ENCODE data around the gene ZBTB7C.

ZBTB7C gene

GRCh38 chr18:48244530-48244929 lies 164.7 kb downstream of the ZBTB7C start:
- no peak for DNase-seq

- DNase-seq = no peak
Observed at GRCh38 chr18:48238636-48239035, 170.5 kb downstream of the ZBTB7C start.

DNA sequence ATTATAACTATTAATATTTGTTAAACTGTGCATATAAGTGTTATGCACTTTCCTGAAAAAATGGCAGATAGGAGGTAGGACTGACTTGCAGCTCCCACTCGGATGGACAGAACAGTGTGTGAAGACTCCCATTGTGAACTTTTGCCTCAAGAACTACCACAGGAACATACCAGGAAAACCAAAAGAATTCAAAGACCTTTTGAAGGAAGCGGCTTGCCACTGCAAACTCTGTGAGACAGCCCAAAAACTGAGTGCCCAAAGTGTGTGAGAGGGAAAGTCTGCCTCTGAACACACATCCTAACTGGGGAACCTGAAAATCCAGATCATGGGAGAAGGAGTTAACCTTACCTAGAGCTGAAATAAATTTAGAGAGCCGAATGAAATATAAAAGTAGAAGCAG lies 171.0 kb downstream of the ZBTB7C start:
- no peak for DNase-seq

- DNase-seq = no peak
Observed at GRCh38 chr18:48236822-48237221, 172.4 kb downstream of the ZBTB7C start.

GRCh38 chr18:48230467-48231113 lies 178.6 kb downstream of the ZBTB7C start:
- DNase-seq = peak; percentile 64

DNA sequence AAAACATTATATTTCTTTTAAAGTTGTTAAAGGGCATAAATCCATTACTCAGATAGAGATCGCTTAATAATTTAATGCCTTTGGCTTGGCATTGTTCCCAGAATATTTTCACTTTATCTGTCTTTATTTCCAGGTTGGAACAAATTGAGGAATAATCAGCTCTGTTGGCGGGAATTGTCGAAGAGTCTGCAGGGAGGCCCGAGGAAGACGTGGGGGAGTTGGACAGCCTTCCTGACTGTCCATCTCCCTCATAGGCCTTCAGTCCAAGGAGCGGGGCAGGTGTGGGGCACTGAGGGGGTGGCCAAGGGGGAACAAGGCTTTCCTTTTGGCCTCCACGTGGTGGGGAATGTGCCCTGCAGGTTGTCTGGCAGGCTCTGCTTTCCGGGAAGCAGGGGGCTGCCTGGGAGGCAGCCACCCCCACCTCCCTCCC lies 179.6 kb downstream of the ZBTB7C start:
- DNase-seq = no peak

DNA sequence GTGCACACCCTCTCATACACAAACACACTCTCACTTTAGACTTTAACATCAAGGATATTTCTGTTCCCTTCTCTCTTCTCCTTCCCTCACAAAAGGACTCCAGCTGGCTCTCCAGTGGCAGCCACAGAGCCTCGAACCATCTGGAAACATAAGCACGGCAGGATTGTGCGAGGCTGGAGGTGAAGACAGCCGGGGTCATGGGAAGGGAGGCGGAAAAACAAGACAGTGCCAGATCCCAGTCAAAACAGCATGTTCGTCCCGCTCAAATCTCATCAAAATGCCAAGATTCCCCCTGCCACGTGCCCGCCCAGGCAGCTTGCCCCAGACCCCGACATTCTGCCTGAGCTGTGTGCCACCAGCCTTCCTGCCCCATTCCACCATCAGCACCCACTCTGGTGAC lies 180.3 kb downstream of the ZBTB7C start:
- no peak for DNase-seq

DNA sequence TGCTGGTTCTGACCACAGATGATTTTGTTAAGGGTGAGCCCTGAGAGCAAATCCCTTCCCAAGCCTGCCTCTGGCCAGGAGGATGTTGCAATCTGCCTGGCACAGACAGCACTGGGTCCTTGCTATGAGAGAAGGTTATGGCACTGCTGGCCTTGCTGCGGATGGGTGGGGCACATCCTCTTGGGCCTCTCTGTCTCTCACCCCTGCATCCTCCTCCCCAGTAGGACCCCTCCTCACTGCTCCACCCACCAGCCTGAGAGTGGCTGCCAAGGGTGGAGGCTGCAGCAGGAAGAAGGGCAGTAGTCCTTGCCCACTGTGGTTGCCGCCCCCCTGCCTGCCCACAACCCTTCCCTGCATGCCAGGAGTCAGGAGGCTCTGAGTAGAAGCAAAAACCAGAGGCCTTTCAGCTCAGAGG lies 180.9 kb downstream of the ZBTB7C start:
- DNase-seq = no peak

- DNase-seq = no peak
Observed at GRCh38 chr18:48227206-48227605, 182.0 kb downstream of the ZBTB7C start.

- no peak for DNase-seq
Observed at GRCh38 chr18:48226401-48226800, 182.8 kb downstream of the ZBTB7C start.

- peak; percentile 93 for DNase-seq
Observed at GRCh38 chr18:48222118-48222517, 187.1 kb downstream of the ZBTB7C start.

DNA sequence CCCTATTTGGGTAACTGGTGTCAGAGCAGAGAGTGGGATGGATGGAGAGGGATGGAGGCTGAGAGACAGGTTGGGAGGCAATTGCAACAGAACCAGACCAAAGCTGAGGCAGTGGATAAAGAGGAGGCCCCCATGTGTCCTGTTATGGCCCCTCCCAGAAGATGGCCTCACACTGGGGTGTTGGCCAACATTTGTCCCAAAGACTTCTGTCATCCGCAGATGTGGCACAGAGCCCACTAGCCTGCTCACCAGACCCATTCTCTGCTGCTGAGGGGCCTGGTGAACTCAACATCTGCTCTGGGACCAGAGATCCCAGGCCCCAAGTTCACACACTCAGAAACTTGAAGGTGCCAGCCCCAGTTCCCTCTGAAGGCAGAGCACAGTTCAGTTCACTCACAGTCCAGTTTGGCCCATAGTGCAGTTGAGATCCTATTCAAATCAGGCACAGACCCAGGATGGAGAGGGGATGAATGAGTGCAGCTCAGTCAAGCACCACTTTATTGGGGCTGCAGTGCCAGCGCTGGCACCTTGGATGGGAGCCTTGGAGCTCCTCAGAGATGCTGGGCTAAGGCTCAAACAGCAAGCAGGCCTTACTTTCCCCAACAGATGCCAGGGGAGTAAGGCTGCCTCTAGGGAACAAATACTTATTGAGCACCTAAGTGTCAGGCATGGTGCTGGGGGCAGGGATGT lies 189.2 kb downstream of the ZBTB7C start:
- no peak for DNase-seq

- DNase-seq = no peak
Observed at GRCh38 chr18:48219037-48219809, 190.0 kb downstream of the ZBTB7C start.

GRCh38 chr18:48218285-48219022 lies 190.7 kb downstream of the ZBTB7C start:
- DNase-seq = no peak

DNA sequence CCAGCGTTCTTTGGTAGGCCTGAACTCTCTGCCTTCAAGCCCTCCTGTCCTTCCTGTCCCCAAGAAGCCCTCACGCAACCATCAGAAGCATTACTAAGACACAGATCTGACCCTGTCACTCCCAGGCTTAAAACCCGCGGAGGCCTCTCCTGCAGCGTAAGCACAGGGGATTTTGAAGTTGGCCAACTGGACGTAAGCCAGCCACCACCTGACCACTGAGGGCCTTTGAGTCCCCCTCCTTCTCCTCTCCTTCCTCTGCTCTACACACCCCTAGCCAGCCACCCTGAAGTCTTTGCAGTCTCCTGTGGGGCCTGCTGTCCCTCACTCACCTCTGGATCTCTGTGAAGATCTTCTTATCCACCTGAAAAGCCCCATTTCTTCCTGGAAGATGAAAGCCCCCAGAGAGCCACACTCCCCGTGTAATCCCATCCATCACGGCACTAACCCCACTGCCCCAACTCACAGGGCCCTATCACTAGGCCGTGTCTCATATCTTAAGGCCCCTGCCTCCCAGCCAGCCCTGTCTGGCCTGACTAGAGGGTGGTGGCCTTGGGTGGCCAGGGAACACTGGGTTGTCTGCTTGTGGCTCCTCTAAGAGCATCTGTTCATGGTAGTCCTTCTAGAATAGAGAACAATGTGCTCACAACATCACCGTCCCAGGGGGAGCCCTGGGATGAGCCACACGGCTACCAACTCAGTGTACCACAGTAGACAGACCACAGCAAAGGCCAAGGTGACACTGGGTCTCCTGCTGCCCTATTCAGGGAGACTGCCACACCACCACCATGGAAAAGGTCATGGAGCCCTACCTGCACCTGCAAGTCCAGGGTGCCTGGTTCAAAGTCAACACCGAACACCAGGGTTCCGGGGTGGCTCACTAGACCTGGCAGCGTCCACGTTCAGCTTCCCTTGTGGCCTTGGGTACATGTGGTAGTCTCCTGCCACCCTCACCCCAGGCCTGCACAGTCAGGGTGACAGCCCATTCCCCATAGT lies 191.6 kb downstream of the ZBTB7C start:
- DNase-seq = no peak

DNA sequence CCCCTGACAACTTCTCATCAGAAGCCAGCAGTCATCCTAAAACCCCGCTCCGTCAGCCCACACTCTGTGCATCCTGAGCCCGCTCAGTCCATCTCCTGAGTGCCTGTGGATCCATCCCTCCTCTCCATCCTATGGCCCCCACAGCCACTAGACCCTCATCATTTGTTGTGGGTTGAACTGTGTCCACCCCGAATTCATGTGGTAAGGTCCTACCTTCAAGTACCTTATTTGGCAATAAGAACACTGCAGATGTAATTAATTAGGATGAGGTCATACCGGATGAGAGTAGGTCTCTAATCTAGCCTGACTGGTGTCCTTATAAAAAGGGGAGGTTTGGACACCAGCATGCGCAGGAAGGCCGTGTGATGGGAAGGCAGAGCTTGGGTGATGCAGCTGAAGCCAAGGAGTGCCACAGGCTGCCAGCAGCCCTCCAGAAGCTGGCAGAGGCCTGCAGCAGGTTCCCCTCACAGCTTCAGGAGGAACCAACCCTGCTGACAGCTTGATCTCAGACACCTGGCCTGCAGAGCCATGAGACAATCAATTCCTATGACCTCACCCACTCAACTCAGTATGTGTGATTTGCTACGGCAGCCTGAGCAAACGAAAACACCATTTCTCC lies 192.4 kb downstream of the ZBTB7C start:
- peak; percentile 95 for DNase-seq

GRCh38 chr18:48215876-48216638 lies 193.1 kb downstream of the ZBTB7C start:
- DNase-seq = no peak

DNA sequence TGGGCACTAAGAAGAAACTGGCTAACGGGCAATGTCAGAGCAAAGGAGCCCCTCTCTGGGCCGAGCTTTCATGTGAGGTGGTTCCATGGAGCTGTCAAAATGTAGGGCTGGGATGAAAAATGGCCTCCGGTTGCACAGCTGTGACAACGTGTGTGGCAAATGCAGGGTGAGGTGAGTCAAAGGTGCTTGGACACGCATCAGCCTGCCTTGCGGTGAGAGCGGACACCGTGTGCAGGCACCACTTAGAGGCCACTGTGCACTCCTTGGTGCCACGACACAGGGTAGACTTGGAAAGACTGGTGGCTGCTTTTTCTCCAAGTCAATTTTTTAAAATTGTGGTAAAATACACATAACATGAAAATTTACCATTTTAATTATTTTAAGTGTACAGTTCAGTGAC lies 195.4 kb downstream of the ZBTB7C start:
- no peak for DNase-seq

DNA sequence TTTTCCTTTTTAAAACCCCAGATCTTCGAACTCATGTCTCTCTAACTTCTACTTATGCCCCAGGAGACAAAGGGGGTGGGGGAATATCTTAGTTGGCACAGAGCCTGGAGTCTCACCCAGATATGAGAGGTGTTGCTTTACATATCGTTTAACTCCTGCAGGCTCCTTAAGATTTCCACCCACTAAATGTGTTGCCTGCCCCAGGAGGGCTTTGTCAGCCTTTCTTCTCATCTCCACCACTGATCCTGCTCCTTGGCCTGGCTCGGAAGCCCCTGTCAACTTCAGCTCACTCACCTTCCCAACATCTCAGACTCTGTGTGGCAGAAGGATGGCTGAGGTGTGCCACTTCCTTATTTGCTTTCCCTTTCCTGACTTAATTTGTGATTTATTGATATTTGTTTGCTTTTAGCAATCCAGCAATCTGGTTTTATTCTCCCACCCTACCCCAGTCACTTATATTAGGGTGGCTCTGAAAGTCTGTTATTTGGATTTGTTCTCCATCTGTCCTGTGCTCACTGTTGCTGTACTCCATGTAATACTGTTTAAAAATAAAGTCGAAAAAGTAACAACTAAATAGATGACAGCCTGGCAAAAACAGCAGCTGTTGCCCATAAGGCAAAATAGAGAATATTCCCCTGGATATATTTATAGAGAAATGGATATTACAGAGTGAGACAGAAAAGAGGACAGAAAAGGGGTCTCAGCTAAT lies 200.6 kb downstream of the ZBTB7C start:
- DNase-seq = no peak

- no peak for DNase-seq
Observed at GRCh38 chr18:48207733-48208132, 201.4 kb downstream of the ZBTB7C start.
